AG08396 (cell line): ENCODE data around the gene UBR7.
A peak's percentile ranks its signal among the peaks of the same experiment; 100 is the strongest.
"Not testable (repeated sequence)": the region's sequence is repeated elsewhere in the genome, so short reads cannot be mapped to it uniquely, and the experiment has no call there.

Source experiments
- DNase-seq: peaks from one replicate; pipeline ENCODE4 v3.0.0; 2012; ENCODE audit warnings: low spot score, mixed read lengths

Gene UBR7

GRCh38 chr14:93195316-93195999 is 11.6 kb upstream of the UBR7 start:
- DNase-seq, result no peak

GRCh38 chr14:93199031-93199430 is 8.0 kb upstream of the UBR7 start:
- DNase-seq, result no peak

GRCh38 chr14:93200553-93200952 is 6.5 kb upstream of the UBR7 start:
- DNase-seq, result no peak

GRCh38 chr14:93201155-93201704 is 5.8 kb upstream of the UBR7 start:
- no peak for DNase-seq

GRCh38 chr14:93207468-93208308 is 632 bp downstream of the UBR7 start:
- peak; percentile 74 for DNase-seq

GRCh38 chr14:93212432-93212831 is 5.4 kb downstream of the UBR7 start:
- no peak for DNase-seq

- no peak for DNase-seq
These were observed 7.5 kb downstream of the UBR7 start for GRCh38 chr14:93214598-93214997.

- no peak for DNase-seq
These were observed 12.2 kb downstream of the UBR7 start for GRCh38 chr14:93219103-93219726.

GRCh38 chr14:93220509-93220908 is 13.5 kb downstream of the UBR7 start:
- no peak for DNase-seq

GRCh38 chr14:93223565-93223964 is 16.5 kb downstream of the UBR7 start:
- no peak for DNase-seq

GRCh38 chr14:93228550-93228949 is 21.5 kb downstream of the UBR7 start:
- no peak for DNase-seq

GRCh38 chr14:93230539-93230938 is 23.5 kb downstream of the UBR7 start:
- DNase-seq, result no peak

- DNase-seq, result peak; percentile 70
These were observed 24.3 kb downstream of the UBR7 start for GRCh38 chr14:93231129-93231979.

- DNase-seq, result no peak
These were observed 25.1 kb downstream of the UBR7 start for GRCh38 chr14:93232159-93232558.

- DNase-seq, result not testable (repeated sequence)
These were observed 26.0 kb downstream of the UBR7 start for GRCh38 chr14:93233078-93233477.

GRCh38 chr14:93234798-93235197 is 27.7 kb downstream of the UBR7 start:
- DNase-seq, result peak; percentile 80

- peak; percentile 43 for DNase-seq
These were observed 33.0 kb downstream of the UBR7 start for GRCh38 chr14:93239869-93240677.

GRCh38 chr14:93240678-93241000 is 33.6 kb downstream of the UBR7 start:
- DNase-seq, result no peak

GRCh38 chr14:93245764-93246420 is 38.8 kb downstream of the UBR7 start:
- no peak for DNase-seq

GRCh38 chr14:93246534-93246933 is 39.5 kb downstream of the UBR7 start:
- no peak for DNase-seq
